HepG2 (cell line): ENCODE data around the gene PCBD2. TPM values are rescaled to one million over a fixed set of nuclear protein-coding genes. Genes with fewer than 3 reads are reported as not detected.

Source experiments
- ATAC-seq: fragments of 200-7000 bp; cut with Tn5 transposase; 3 replicates; pipeline ENCODE4 v1.9.1; 2020; ENCODE audit warnings: mild to moderate bottlenecking, moderate library complexity
- Bru-seq: library from RNA; stranded (reverse); fragments of 400-500 nt; gene quantifications from one replicate; lab custom pipeline; 2021; lab: Mats Ljungman, UMichigan
- BruChase-seq, 2 experiments: library from RNA; stranded (reverse); fragments of 400-500 nt; gene quantifications; one replicate each; lab custom pipeline; 2021; lab: Mats Ljungman, UMichigan
- BruUV-seq: library from RNA; stranded (reverse); fragments of 400-500 nt; replicated peaks from 2 replicates; lab custom pipeline; 2021; lab: Mats Ljungman, UMichigan
- CTCF ChIA-PET: fragments of 300-600 bp; formaldehyde crosslinking; extraction: SDS; loops from one replicate; lab custom pipeline; 2021; ENCODE audit warnings: low total read pairs, inconsistent platforms, low intra/inter-chr PET ratio; lab: Yijun Ruan, JAX
- POLR2A ChIA-PET: fragments of 350-600 bp; sonication (Branson Sonifier 250); formaldehyde crosslinking; loops from one replicate; lab custom pipeline; 2020; ENCODE audit warnings: antibody characterized with exemption, inconsistent platforms; lab: Yijun Ruan, JAX
- DNase-seq: peaks from one replicate; pipeline ENCODE4 v3.0.0-alpha.2; 2015; ENCODE audit warnings: low spot score
- FAIRE-seq: peaks from 3 replicates; lab custom pipeline; 2011; peaks lifted over from hg19 to GRCh38; lab: Jason Lieb, UNC
- H2AFZ ChIP-seq: one replicate; pipeline ENCODE4 v1.6.1; 2011; ENCODE audit warnings: low read length, inconsistent platforms
- H3K27ac ChIP-seq: fragments of 300-600 bp; 3 replicates; pipeline ENCODE4 v1.8.0; 2011; ENCODE audit warnings: mixed run types, mild to moderate bottlenecking, mixed read lengths, low read length, inconsistent platforms; ENCODE audit not compliant: insufficient read depth; ENCODE audit errors: extremely low read length
- H3K27me3 ChIP-seq, 2 experiments: fragments of 200-600 bp in 1 of 2; 2 replicates in 1 of 2; 3 replicates in 1 of 2; pipeline versions ENCODE4 v1.6.0 to v1.8.0; 2011; ENCODE audit warnings: low read length in 2 of 2, mild to moderate bottlenecking in 2 of 2, moderate library complexity in 2 of 2, inconsistent platforms in 1 of 2; ENCODE audit not compliant: insufficient read depth in 2 of 2, control insufficient read depth in 1 of 2
- H3K36me3 ChIP-seq, 2 experiments: fragments of 200-600 bp in 1 of 2; replicated peaks in 1 of 2; 2 replicates in 1 of 2; 3 replicates in 1 of 2; pipeline versions ENCODE4 v1.5.1 to v1.8.0; 2011; ENCODE audit warnings: low read length in 2 of 2, inconsistent platforms in 1 of 2; ENCODE audit not compliant: insufficient read depth in 2 of 2, control insufficient read depth in 1 of 2
- H3K4me1 ChIP-seq: 2 replicates; pipeline ENCODE4 v1.5.1; 2012; ENCODE audit warnings: low read length, inconsistent platforms; ENCODE audit not compliant: insufficient read depth
- H3K4me2 ChIP-seq: 2 replicates; pipeline ENCODE4 v1.6.0; 2011; ENCODE audit warnings: low read depth, low read length, inconsistent platforms
- H3K4me3 ChIP-seq, 3 experiments: fragments of 200-600 bp in 1 of 3; sonication (generic), shearing (Covaris generic) in 1 of 3; replicated peaks in 1 of 3; 2 replicates each; pipeline ENCODE4 v1.5.1; 2011 to 2016; ENCODE audit warnings: low read length in 3 of 3, inconsistent platforms in 2 of 3, low read depth in 2 of 3, mild to moderate bottlenecking in 2 of 3, control low read depth in 1 of 3, mixed read lengths in 1 of 3; ENCODE audit not compliant: insufficient read depth in 1 of 3
- H3K79me2 ChIP-seq: one replicate; pipeline ENCODE4 v1.6.1; 2011; ENCODE audit warnings: low read length, inconsistent platforms; ENCODE audit not compliant: insufficient read depth
- H3K9ac ChIP-seq: 2 replicates; pipeline ENCODE4 v1.6.0; 2011; ENCODE audit warnings: mild to moderate bottlenecking, low read depth, low read length, inconsistent platforms; ENCODE audit not compliant: insufficient read depth
- H3K9me3 ChIP-seq: 2 replicates; pipeline ENCODE4 v1.5.1; 2012; ENCODE audit warnings: mild to moderate bottlenecking, low read length
- H4K20me1 ChIP-seq: 2 replicates; pipeline ENCODE4 v1.6.0; 2011; ENCODE audit warnings: inconsistent platforms, mild to moderate bottlenecking, low read length, moderate library complexity; ENCODE audit not compliant: insufficient read depth
- AGO1 ChIP-seq: fragments of 200-400 bp; formaldehyde crosslinking; IDR thresholded peaks from 2 replicates; pipeline ENCODE4 v1.6.1; 2017; ENCODE audit warnings: mild to moderate bottlenecking, low read depth, low read length, moderate library complexity; ENCODE audit not compliant: poor library complexity, severe bottlenecking
- ELF4 ChIP-seq: sonication (generic); formaldehyde crosslinking; IDR thresholded peaks from 2 replicates; pipeline ENCODE4 v1.5.0; 2020; ENCODE audit warnings: missing genetic modification reagents, mild to moderate bottlenecking, moderate library complexity, borderline replicate concordance
- GFI1 ChIP-seq: sonication (generic); formaldehyde crosslinking; IDR thresholded peaks from 2 replicates; pipeline ENCODE4 v1.5.0; 2020; ENCODE audit warnings: missing genetic modification reagents, mild to moderate bottlenecking, borderline replicate concordance
- HNRNPL ChIP-seq: fragments of 200-400 bp; formaldehyde crosslinking; IDR thresholded peaks from 2 replicates; pipeline ENCODE4 v1.6.1; 2017; ENCODE audit warnings: mild to moderate bottlenecking, low read depth, low read length
- NFIB ChIP-seq: sonication (generic); formaldehyde crosslinking; IDR thresholded peaks from 2 replicates; pipeline ENCODE4 v1.9.0; 2021; ENCODE audit warnings: missing genetic modification reagents, mild to moderate bottlenecking, borderline replicate concordance
- RFXANK ChIP-seq: IDR thresholded peaks from 2 replicates; pipeline ENCODE4 v1.6.1; 2016
- TBL1XR1 ChIP-seq: fragments of 150-350 bp; IDR thresholded peaks from 2 replicates; pipeline ENCODE4 v1.6.1; 2014; ENCODE audit warnings: borderline replicate concordance, low read length; ENCODE audit not compliant: partially characterized antibody
- TBP ChIP-seq: sonication (generic); formaldehyde crosslinking; IDR thresholded peaks from 2 replicates; pipeline ENCODE4 v1.5.0; 2020; ENCODE audit warnings: missing genetic modification reagents
- THYN1 ChIP-seq: sonication (generic); formaldehyde crosslinking; IDR thresholded peaks from 2 replicates; pipeline ENCODE4 v1.8.1; 2023; ENCODE audit warnings: low read depth, mild to moderate bottlenecking, moderate library complexity, missing genetic modification reagents, borderline replicate concordance
- U2AF2 ChIP-seq: fragments of 200-400 bp; formaldehyde crosslinking; IDR thresholded peaks from 2 replicates; pipeline ENCODE4 v1.6.1; 2017; ENCODE audit warnings: low read depth, mild to moderate bottlenecking, low read length
- XBP1 ChIP-seq: sonication (generic); formaldehyde crosslinking; IDR thresholded peaks from 2 replicates; pipeline ENCODE4 v1.5.0; 2020; ENCODE audit warnings: missing genetic modification reagents
- ZMYM4 ChIP-seq: sonication (generic); formaldehyde crosslinking; IDR thresholded peaks from 2 replicates; pipeline ENCODE4 v1.8.1; 2023; ENCODE audit warnings: mild to moderate bottlenecking, missing genetic modification reagents
- ZNF121 ChIP-seq: sonication (generic); formaldehyde crosslinking; IDR thresholded peaks from 2 replicates; pipeline ENCODE4 v1.5.0; 2020; ENCODE audit warnings: mild to moderate bottlenecking, missing genetic modification reagents
- ZNF446 ChIP-seq: sonication (generic); formaldehyde crosslinking; IDR thresholded peaks from 2 replicates; pipeline ENCODE4 v1.5.0; 2020; ENCODE audit warnings: mild to moderate bottlenecking, missing genetic modification reagents
- ZNF549 ChIP-seq: sonication (generic); formaldehyde crosslinking; IDR thresholded peaks from 2 replicates; pipeline ENCODE4 v1.5.0; 2020; ENCODE audit warnings: missing genetic modification reagents
- ZNF562 ChIP-seq: sonication (generic); formaldehyde crosslinking; IDR thresholded peaks from 2 replicates; pipeline ENCODE4 v1.8.0; 2022; ENCODE audit warnings: missing genetic modification reagents, borderline replicate concordance
- ZSCAN20 ChIP-seq: sonication (generic); formaldehyde crosslinking; IDR thresholded peaks from 2 replicates; pipeline ENCODE4 v1.4.0; 2020; ENCODE audit warnings: missing genetic modification reagents, mild to moderate bottlenecking, borderline replicate concordance
- WGBS: methylation state at CpG from one replicate; pipeline ENCODE4 v1.1.6; 2017; ENCODE audit warnings: low lambda C conversion rate; 5-methylcytosine and 5-hydroxymethylcytosine counted together
- in situ Hi-C: cut with HindIII; loops from 2 replicates; pipeline ENCODE4 v1.10.0; 2017; ENCODE audit warnings: low pct_unique_long_range_greater_than_20kb; ENCODE audit not compliant: extremely low pct_ligation_motif_present
- intact Hi-C: fragments of 100-400 bp; cut with micrococcal nuclease; formaldehyde crosslinking; loops from one replicate; pipeline ENCODE4 v1.10.0; 2022; ENCODE audit not compliant: unreplicated experiment
- long read RNA-seq, 2 experiments: library from RNA in 1 of 2; library from polyadenylated mRNA in 1 of 2; stranded (forward) in 1 of 2; unstranded in 1 of 2; transcript quantifications; one replicate each; pipeline ENCODE4 v2.0.0, GENCODE V29; 2019 to 2022
- polyA minus RNA-seq, 3 experiments: library from RNA; depleted of rRNA, polyadenylated mRNA; stranded (reverse); fragments of >200 nt; gene quantifications; 2 replicates each; pipeline ENCODE4 v1.2.3, GENCODE V29; 2011; ENCODE audit warnings: low replicate concordance in 1 of 3
- polyA plus RNA-seq, 8 experiments: library from polyadenylated mRNA; depleted of rRNA in 3 of 8; stranded (reverse) in 7 of 8; unstranded in 1 of 8; fragments of >200 nt; fragmentation: Illumina TruSeq in 4 of 8; extraction: Trizol in 4 of 8; gene quantifications; 2 replicates each; pipeline versions ENCODE4 v1.2.1 to v1.2.3, GENCODE V29; 2011 to 2016; ENCODE audit warnings: low read depth in 4 of 8, missing spikeins in 1 of 8, mixed read lengths in 1 of 8; ENCODE audit not compliant: insufficient read depth in 1 of 8
- total RNA-seq, 5 experiments: library from RNA; depleted of rRNA; stranded (reverse); fragments of >200 nt; fragmentation: Illumina TruSeq; extraction: Trizol; gene quantifications; 2 replicates each; pipeline ENCODE4 v1.2.3, GENCODE V29; 2016; ENCODE audit warnings: low read depth in 1 of 5
- TF ChIP-seq, protein P1 (sequence below): IDR thresholded peaks from 2 replicates; pipeline ENCODE4 v1.6.1; 2016; ENCODE audit warnings: control low read depth

PCBD2 gene
- total RNA-seq (2016; rRNA removed; fragmentation: Illumina TruSeq; extraction: Trizol) (12.0 and 12.3 TPM in 2 replicates), polyA plus RNA-seq (2011; rRNA removed) (4.1 and 5.5 TPM in 2 replicates), polyA minus RNA-seq (2011; rRNA and poly(A)+ RNA removed; ENCODE audit: low replicate concordance) (2.3 and 4.8 TPM in 2 replicates), Bru-seq, nascent RNA (percentile 72 among the genes with signal in this experiment), BruChase-seq, experiment 1, labeled RNA remaining after a 6-hour chase (percentile 68 among the genes with signal in this experiment), BruChase-seq, experiment 2, labeled RNA remaining after a 2-hour chase (percentile 75 among the genes with signal in this experiment)
- total RNA-seq (2016; cell fraction: cytosol; rRNA removed; fragmentation: Illumina TruSeq; extraction: Trizol; ENCODE audit: low read depth): 7.1 and 9.2 TPM in 2 replicates
- total RNA-seq (2016; cell fraction: insoluble cytoplasmic fraction; rRNA removed; fragmentation: Illumina TruSeq; extraction: Trizol): 11.0 and 11.8 TPM in 2 replicates
- total RNA-seq (2016; cell fraction: membrane; rRNA removed; fragmentation: Illumina TruSeq; extraction: Trizol): 10.6 and 11.8 TPM in 2 replicates
- total RNA-seq (2016; cell fraction: nucleus; rRNA removed; fragmentation: Illumina TruSeq; extraction: Trizol): 9.6 and 10.0 TPM in 2 replicates
- polyA plus RNA-seq (2011; cell fraction: cytosol; rRNA removed): 3.9 and 4.1 TPM in 2 replicates
- 4.0 and 4.1 TPM in 2 replicates for polyA plus RNA-seq (2011; cell fraction: nucleus; rRNA removed)
- 3.2 and 4.6 TPM in 2 replicates for polyA plus RNA-seq (2012)
- polyA plus RNA-seq (2016; cell fraction: cytosol; fragmentation: Illumina TruSeq; extraction: Trizol; ENCODE audit: low read depth): 8.6 and 11.4 TPM in 2 replicates
- 10.4 and 11.3 TPM in 2 replicates for polyA plus RNA-seq (2016; cell fraction: insoluble cytoplasmic fraction; fragmentation: Illumina TruSeq; extraction: Trizol; ENCODE audit: low read depth)
- polyA plus RNA-seq (2016; cell fraction: membrane; fragmentation: Illumina TruSeq; extraction: Trizol; ENCODE audit: low read depth): 8.8 and 9.2 TPM in 2 replicates
- polyA plus RNA-seq (2016; cell fraction: nucleus; fragmentation: Illumina TruSeq; extraction: Trizol; ENCODE audit: insufficient read depth, low read depth): 16.0 and 16.6 TPM in 2 replicates
- 2.8 and 3.4 TPM in 2 replicates for polyA minus RNA-seq (2011; cell fraction: cytosol; rRNA and poly(A)+ RNA removed)
- polyA minus RNA-seq (2011; cell fraction: nucleus; rRNA and poly(A)+ RNA removed): 5.0 and 8.0 TPM in 2 replicates
- long read RNA-seq, experiment 1, partial matches to known transcripts: 0 of 5 reads
- long read RNA-seq, experiment 1, other reads (novel, unspliced or antisense): 2 of 5 reads
- long read RNA-seq, experiment 2, transcript PCBD2-201 (4 exons, 1,223 nt): major isoform, 10 of 17 reads
- long read RNA-seq, experiment 2, partial matches to known transcripts: 1 of 17 reads
- long read RNA-seq, experiment 2, other reads (novel, unspliced or antisense): 6 of 17 reads

DNA sequence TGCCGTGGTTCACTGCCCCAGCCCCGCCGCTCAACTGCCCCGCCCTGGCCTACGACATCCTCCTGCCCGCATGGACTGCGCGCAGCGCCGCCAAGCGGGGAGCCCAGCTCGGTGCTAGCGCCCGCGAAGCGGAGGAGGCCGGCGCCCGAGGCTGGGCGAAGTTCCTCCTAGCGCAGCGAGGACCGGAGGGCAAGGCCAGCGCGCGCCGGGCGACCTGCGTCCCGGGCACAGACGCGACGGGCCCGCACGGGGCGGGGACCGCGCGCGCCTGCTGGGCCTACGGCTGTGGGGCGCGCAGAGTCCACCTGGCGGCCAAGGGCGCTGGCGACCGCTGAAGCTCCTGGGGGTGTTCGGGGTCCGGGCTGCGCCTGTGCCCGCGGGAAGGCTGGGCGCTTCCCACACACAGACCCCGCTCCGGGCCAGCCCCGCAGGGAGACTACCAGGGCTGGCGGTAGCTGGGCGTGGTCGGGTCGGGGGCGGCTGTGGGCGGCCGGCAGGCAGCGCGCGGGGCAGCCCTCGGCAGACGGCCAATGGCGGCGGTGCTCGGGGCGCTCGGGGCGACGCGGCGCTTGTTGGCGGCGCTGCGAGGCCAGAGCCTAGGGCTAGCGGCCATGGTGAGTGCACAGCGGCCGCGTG lies at the start of gene PCBD2:
Gene PCBD2, plus strand, starts transcription at position 522 of the 636 bp plus-strand sequence. Its CDS starts 9 bp downstream, at position 531.
- peaks cover 4% of the 10 kb centered on the region for H3K79me2 ChIP-seq
- H3K27me3 ChIP-seq: no peaks in the 10 kb centered on the region
- ChIA-PET POLR2A (interaction anchor here (0.5 to 2.2 kb wide), 20 partner anchors 8 to 317 kb away, joined by 3 to 19 read pairs (median 4); partner anchors contain the start of genes C5orf24, CAMLG, DDX46 and TXNDC15), CTCF (no interaction called here)
- DNase-seq (peak; percentile 80), FAIRE-seq (peak; percentile 50), ATAC-seq (peak; percentile 91)
- H3K4me3 ChIP-seq: peak within 1 kb of the TSS; percentile 85 to 95 (median 87)
- peaks cover 0 to 11% of the 10 kb centered on the region in 2 experiments; a peak in 1 of 5 replicates for H3K36me3 ChIP-seq
- in situ Hi-C loops: no loop called here
- H3K9me3 ChIP-seq: no peaks in the 10 kb centered on the region
- H3K4me1 ChIP-seq: peaks cover 13% of the 10 kb centered on the region; the same call in 1 of the 2 replicates
- BruUV-seq: no TSS peak
- H3K27ac ChIP-seq: peak within 1 kb of the TSS; percentile 99
- WGBS: no CpG with 5 or more reads among the region's 84 CpGs
- H2AFZ ChIP-seq: no peak within 1 kb of the TSS
- H4K20me1 ChIP-seq: no peaks in the 10 kb centered on the region
- H3K9ac ChIP-seq: peak within 1 kb of the TSS; percentile 97
- H3K4me2 ChIP-seq: peak within 1 kb of the TSS; percentile 94
- intact Hi-C loops: loop anchor here (2.0 kb wide), 3 partner anchors 30 to 166 kb away; partner anchors contain the start of genes C5orf24, CAMLG and TXNDC15
- TF ChIP-seq ZNF562 (0 out of 2 replicates have a peak, but pooled peaks have one; percentile 73), HNRNPL (peak; percentile 54; the same call in 1 of the 2 replicates), AGO1 (peak; percentile 72), XBP1 (no peak), ELF4 (no peak), THYN1 (no peak), ZNF121 (CRISPR knock-in tag) (peak; percentile 83; the same call in 1 of the 2 replicates), ZSCAN20 (CRISPR knock-in tag) (peak; percentile 77; the same call in 1 of the 2 replicates), ZNF446 (CRISPR knock-in tag) (peak; percentile 95), NFIB (CRISPR knock-in tag) (no peak), RFXANK (CRISPR knock-in tag) (no peak), U2AF2 (no peak), ZMYM4 (peak; percentile 92), TBL1XR1 (no peak), GFI1 (CRISPR knock-in tag) (peak; percentile 76; the same call in 1 of the 2 replicates), TBP (CRISPR knock-in tag) (0 out of 2 replicates have a peak, but pooled peaks have one; percentile 67), ZNF549 (CRISPR knock-in tag) (no peak)
- TF ChIP-seq, protein P1, sequence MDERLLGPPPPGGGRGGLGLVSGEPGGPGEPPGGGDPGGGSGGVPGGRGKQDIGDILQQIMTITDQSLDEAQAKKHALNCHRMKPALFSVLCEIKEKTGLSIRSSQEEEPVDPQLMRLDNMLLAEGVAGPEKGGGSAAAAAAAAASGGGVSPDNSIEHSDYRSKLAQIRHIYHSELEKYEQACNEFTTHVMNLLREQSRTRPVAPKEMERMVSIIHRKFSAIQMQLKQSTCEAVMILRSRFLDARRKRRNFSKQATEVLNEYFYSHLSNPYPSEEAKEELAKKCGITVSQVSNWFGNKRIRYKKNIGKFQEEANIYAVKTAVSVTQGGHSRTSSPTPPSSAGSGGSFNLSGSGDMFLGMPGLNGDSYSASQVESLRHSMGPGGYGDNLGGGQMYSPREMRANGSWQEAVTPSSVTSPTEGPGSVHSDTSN (CRISPR knock-in tag): no peak
